Mucosa of stomach (tissue), 1 donor: ENCODE data around the gene PAAF1.

Source experiments
- H3K27me3 ChIP-seq: one replicate; pipeline ENCODE4 v1.7.0; 2013; ENCODE audit warnings: mild to moderate bottlenecking, low read length; ENCODE audit not compliant: control insufficient read depth, insufficient read depth
- H3K36me3 ChIP-seq: one replicate; pipeline ENCODE4 v1.7.0; 2013; ENCODE audit warnings: low read length; ENCODE audit not compliant: control insufficient read depth, insufficient read depth
- H3K4me1 ChIP-seq: one replicate; pipeline ENCODE4 v1.7.0; 2013; ENCODE audit warnings: mild to moderate bottlenecking, low read length; ENCODE audit not compliant: control insufficient read depth, insufficient read depth
- H3K4me3 ChIP-seq: one replicate; pipeline ENCODE4 v1.7.0; 2013; ENCODE audit warnings: low read length
- H3K9ac ChIP-seq: one replicate; pipeline ENCODE4 v1.7.0; 2013; ENCODE audit warnings: mild to moderate bottlenecking, low read length, moderate library complexity
- H3K9me3 ChIP-seq: one replicate; pipeline ENCODE4 v1.7.0; 2013; ENCODE audit warnings: mild to moderate bottlenecking, low read length, moderate library complexity; ENCODE audit not compliant: control insufficient read depth
- donor health status: Pancreatic carcinoma.

PAAF1 gene, protein sequence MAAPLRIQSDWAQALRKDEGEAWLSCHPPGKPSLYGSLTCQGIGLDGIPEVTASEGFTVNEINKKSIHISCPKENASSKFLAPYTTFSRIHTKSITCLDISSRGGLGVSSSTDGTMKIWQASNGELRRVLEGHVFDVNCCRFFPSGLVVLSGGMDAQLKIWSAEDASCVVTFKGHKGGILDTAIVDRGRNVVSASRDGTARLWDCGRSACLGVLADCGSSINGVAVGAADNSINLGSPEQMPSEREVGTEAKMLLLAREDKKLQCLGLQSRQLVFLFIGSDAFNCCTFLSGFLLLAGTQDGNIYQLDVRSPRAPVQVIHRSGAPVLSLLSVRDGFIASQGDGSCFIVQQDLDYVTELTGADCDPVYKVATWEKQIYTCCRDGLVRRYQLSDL

DNA sequence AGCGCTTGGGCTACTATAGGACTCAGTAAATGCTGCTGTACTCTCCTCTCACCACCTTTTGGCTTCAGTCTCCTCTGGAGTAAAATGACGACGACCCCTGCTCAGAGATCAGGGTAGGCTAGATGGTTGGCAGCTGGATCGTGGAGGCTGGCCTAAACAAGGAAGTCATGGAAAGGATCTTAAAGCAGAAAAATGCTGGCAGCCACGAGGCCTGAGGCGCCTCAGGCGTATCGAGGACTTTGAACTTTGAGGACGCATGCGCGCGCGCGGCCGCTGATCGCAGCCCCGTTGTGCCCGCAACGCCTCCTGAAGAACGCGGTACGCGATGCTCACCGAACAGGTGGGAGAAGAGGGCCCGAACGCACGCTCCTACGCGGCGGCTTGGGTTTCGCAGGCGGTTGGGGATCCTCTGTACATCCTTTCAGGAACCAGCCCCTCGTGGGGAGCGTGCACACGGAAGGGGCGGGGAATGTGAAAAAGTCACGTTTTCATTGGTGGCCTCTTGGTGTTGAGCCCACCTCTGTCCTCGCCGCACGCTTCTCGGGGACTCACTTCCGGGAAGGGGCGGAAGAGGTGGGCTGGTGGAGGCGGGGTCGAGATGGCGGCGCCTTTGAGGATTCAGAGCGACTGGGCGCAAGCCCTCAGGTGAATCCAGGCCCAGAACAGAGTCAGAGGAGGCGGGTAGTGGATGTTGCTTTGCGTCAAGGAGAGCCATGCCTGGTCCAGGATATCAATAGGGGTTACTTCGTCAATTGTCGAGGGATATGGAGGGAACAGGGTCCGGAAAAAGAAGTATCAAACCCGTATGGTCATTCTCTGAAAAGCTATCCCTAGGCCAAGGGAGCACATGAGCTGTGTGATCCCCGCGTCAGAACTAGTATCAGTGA is at the start of gene PAAF1, which contains the start of gene COA4:
Gene PAAF1, plus strand, starts transcription at position 576 of the 887 bp plus-strand sequence. Its CDS starts 23 bp downstream, at position 599.
Gene COA4, minus strand, starts transcription at position 423 of the 887 bp plus-strand sequence. CDS start 3,468 bp downstream, outside the sequence.
- Histone ChIP-seq H3K9me3 (no peaks in the 10 kb centered on the region), H3K4me1 (peaks cover 5% of the 10 kb centered on the region), H3K36me3 (no peaks in the 10 kb centered on the region), H3K27me3 (no peaks in the 10 kb centered on the region), H3K4me3 (peak within 1 kb of the TSS; percentile 71), H3K9ac (peak within 1 kb of the TSS; percentile 75)

DNA sequence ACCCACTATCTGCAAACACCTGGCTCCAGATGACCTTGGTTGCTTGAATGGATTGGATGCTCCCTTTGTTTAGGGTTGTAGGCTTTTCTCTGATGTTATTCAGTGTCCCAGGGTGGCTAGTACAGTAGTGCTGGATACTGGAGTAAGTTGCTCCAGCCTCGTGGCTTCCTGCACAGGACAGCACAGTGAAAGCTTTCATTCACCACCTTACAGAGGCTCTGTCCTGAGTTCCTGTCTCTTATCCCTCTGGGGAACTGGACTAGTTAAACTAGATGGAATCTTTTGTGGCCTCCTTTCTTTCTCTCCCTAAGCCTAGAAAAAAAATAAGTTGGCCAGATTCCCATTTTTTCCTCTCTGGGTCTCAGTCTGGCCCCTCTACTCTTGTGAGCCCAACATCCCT is 46.5 kb upstream of the PAAF1 start:
- no peaks in the 10 kb centered on the region for H3K4me1 ChIP-seq
- H3K4me3 ChIP-seq = no peak overlapping the region
- no peak overlapping the region for H3K9ac ChIP-seq
- H3K36me3 ChIP-seq = no peaks in the 10 kb centered on the region
- H3K9me3 ChIP-seq = no peaks in the 10 kb centered on the region
- no peaks in the 10 kb centered on the region for H3K27me3 ChIP-seq

DNA sequence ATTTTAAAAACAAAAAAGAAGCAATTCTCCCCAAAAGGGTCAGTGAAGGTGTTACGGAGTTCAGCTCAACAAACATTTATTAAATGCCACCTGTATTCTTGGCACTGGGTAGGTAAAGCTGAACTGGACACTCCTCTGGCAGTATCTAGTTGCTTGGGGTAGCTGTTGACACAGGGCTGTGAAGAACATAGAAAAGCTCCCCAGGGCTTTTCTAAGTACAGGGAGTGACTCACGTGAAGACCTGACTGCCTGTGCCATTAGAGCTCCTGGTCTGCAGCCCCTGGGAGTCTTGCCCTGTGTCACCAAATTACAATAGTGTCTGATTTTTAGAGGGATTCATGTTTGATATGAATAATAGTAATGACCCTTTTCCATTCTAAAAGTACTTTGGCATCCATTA is 43.7 kb upstream of the PAAF1 start:
- Histone ChIP-seq H3K27me3 (no peaks in the 10 kb centered on the region), H3K4me1 (no peaks in the 10 kb centered on the region), H3K36me3 (no peaks in the 10 kb centered on the region), H3K4me3 (no peak overlapping the region), H3K9me3 (no peaks in the 10 kb centered on the region), H3K9ac (no peak overlapping the region)

DNA sequence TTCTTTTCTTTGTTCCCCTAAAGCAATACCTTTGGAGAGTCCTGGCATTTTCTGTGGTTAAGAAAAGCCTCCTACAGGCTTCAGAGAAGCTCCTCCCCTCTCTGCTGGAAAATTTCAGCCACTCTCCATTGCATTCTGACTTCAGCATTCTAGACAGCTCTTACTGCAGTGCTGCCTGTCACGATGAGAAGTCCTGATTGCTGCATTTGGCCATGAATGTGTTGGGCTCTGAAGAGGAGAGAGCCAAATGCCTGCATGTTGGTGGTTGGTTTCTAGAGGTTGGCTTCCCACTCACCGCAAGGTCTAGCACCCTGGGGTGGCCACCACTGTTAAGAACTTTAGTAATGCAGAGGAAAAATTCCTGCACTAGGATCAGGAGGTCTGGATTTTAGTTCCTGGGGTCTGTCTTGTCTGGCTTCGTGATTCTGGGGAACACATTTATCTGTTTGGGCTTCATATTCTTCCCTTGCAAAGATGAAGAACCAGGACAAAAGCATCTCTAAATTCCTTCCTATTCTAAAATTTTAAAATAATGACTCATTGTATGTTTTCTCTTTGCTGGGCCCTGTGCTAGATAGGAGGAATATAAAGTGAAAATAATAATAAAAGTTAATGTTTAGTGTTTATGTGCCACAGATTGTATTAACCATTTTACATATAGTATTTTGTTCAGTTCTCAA is 38.2 kb upstream of the PAAF1 start:
- H3K27me3 ChIP-seq = no peaks in the 10 kb centered on the region
- H3K9me3 ChIP-seq = no peaks in the 10 kb centered on the region
- no peaks in the 10 kb centered on the region for H3K4me1 ChIP-seq
- no peak overlapping the region for H3K4me3 ChIP-seq
- no peak overlapping the region for H3K9ac ChIP-seq
- no peaks in the 10 kb centered on the region for H3K36me3 ChIP-seq

DNA sequence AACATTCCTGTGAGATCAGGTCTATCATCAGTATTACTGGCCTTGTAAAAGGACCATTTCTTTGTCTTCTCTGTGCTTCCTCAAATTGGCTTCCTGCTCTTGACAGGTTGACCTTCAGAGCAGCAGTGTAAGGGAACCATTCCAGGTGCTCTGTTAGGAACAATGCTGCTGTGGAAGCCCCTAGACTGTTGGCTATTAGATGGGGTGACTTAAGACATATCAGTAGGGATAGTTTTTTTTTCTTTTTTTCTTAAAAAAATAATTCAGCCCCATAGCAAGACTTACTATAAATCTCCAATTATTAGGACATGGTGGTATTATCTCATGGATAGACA is 37.7 kb upstream of the PAAF1 start:
- Histone ChIP-seq H3K9me3 (no peaks in the 10 kb centered on the region), H3K4me1 (no peaks in the 10 kb centered on the region), H3K9ac (no peak overlapping the region), H3K4me3 (no peak overlapping the region), H3K36me3 (no peaks in the 10 kb centered on the region), H3K27me3 (no peaks in the 10 kb centered on the region)

DNA sequence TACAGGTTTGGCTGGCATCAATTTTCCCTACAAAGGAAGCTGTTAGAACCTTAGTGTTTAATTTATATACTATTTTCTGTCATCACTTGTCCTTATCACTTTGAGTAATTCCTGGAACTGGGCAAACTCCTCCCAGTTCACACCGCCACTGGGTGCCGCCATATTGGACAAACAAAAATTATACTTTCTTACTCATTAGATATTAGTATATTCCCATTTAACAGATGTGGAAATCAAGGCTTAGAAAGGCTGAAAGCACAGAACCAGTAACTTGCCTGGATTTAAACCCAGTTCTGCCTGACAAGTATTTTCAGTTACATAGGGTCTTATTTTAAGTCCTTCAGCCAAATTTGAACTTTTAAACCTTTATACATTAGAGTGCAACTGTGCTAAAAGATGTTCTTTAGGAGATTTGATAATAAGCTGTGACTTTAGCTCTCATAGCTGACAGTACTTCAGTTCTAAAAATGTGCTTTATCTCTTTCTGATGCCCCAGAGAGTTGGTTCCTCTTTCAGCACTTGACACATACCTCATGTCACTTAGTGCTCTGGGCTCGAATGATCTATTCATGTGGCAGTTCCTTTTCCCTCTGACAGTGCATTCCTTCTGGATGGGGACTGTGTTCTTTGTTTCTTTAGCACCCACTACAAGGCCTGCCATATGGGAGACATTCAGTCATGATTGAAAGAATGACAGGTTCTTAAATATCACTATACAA is 25.6 kb upstream of the PAAF1 start:
- no peaks in the 10 kb centered on the region for H3K27me3 ChIP-seq
- no peak overlapping the region for H3K4me3 ChIP-seq
- H3K9ac ChIP-seq = no peak overlapping the region
- no peaks in the 10 kb centered on the region for H3K36me3 ChIP-seq
- H3K4me1 ChIP-seq = no peaks in the 10 kb centered on the region
- H3K9me3 ChIP-seq = no peaks in the 10 kb centered on the region

DNA sequence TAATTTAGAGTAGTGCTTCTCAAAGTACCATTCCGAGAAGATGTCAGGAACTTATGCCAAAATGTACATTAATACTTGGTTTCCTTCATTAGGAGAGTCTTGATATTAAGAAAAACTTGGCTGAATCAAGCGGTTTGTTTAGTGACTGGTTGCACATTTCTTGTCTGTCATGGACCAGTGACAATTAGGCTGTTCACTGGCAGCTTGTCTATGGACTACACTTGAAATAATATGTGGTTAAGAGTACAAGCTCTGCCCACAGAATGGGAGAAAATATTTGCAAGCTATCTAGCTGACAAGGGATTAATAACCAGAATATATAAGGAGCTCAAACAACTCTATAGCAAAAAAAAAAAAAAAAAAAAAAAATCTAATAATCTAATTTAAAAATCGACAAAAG is 24.8 kb upstream of the PAAF1 start:
- no peaks in the 10 kb centered on the region for H3K36me3 ChIP-seq
- no peak overlapping the region for H3K4me3 ChIP-seq
- H3K9ac ChIP-seq = no peak overlapping the region
- H3K27me3 ChIP-seq = no peaks in the 10 kb centered on the region
- no peaks in the 10 kb centered on the region for H3K9me3 ChIP-seq
- H3K4me1 ChIP-seq = no peaks in the 10 kb centered on the region

DNA sequence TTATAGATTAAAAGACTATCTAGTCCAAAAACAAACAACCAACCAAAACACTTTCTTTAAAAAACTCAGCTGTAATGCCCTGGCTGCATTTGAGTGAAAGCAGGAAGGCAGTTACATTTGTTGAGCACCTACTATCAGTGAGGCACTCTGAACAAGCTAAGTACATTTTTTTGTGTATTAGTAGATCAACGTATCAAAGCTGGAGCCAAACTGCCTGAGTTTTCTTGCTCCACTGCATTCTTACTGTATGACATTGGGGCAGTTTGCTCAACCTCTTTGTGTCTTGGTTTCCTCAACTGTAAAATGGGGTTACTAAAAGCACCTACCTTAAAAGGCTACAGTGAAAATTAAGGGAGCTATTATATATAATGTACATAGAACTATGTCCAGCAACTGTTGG is 22.1 kb upstream of the PAAF1 start:
- H3K9me3 ChIP-seq = no peaks in the 10 kb centered on the region

DNA sequence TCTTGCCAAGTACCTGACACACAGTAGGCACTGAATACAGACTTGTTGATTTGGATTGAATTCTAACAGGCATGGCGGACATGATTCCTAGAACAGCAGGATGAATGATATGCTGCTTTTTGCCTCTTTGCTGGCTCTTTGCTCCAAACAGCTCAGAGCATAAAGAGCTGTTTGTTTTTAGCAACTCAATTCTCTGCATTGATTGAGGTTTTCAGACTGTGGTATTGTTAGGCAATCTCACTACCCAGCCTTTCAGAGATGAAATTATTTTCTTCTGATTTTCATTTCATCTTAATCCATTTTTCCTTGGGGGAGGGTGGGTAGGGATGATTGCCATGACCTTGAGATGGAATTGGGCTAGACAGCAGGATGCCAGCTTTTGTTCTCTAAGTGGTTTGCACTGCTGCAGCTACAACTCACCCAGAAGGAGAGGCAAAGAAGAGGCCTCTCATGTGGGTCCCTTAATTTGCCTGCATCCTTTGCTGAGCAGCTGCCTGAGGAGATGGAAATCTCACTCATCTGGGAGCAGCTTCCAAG is 20.7 kb upstream of the PAAF1 start:
- H3K4me1 ChIP-seq = no peaks in the 10 kb centered on the region
- no peaks in the 10 kb centered on the region for H3K9me3 ChIP-seq
- no peak overlapping the region for H3K9ac ChIP-seq
- no peaks in the 10 kb centered on the region for H3K27me3 ChIP-seq
- H3K4me3 ChIP-seq = no peak overlapping the region
- no peaks in the 10 kb centered on the region for H3K36me3 ChIP-seq

More for the DNA sequence above, 22.1 kb upstream of the PAAF1 start:
- no peaks in the 10 kb centered on the region for H3K4me1 ChIP-seq
- no peak overlapping the region for H3K9ac ChIP-seq
- no peaks in the 10 kb centered on the region for H3K27me3 ChIP-seq
- H3K36me3 ChIP-seq = no peaks in the 10 kb centered on the region
- H3K4me3 ChIP-seq = no peak overlapping the region

DNA sequence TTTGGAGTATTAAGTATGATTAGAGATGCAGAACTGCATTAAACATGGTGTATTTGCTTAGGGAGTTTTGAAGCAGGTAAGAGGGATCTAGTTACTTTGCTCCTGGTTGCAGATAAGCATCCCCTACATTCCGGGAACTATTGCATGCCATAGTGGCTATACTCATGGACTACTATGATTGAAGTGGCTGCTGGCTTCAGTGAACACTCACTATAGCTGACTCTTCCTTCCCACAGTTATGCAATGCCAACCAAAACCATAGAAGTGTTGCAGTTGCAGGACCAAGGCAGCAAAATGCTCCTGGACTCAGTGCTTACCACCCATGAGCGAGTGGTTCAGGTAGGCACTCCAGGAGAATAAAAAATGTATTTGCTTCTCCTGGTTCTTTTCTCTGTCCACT is 17.1 kb upstream of the PAAF1 start:
- Histone ChIP-seq H3K9ac (no peak overlapping the region), H3K27me3 (no peaks in the 10 kb centered on the region), H3K36me3 (no peaks in the 10 kb centered on the region), H3K9me3 (no peaks in the 10 kb centered on the region), H3K4me3 (no peak overlapping the region), H3K4me1 (no peaks in the 10 kb centered on the region)

DNA sequence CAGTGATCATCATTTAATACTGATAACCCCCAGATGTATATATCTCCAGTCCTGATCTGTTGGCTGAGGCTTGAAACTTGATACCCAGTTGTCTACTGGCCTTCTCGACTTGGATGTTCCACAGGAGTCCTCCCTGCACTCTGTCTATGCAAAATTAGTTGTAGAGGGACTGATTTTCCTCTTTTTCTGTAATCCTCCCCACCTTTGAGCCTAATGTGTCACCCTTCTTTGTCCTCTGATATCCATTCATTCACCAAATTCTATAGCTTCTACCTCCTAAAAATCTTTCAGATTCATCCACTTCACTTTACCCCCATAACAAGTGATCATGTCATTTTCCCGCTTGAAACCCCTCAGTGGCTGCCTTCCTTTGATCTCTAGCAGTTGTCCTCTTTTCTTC is 16.6 kb upstream of the PAAF1 start:
- no peak overlapping the region for H3K9ac ChIP-seq
- no peaks in the 10 kb centered on the region for H3K9me3 ChIP-seq
- H3K36me3 ChIP-seq = no peaks in the 10 kb centered on the region
- H3K4me1 ChIP-seq = no peaks in the 10 kb centered on the region
- H3K4me3 ChIP-seq = no peak overlapping the region
- H3K27me3 ChIP-seq = no peaks in the 10 kb centered on the region
